HG02943 (cell line): ENCODE data around the gene FNDC3A.
"Not testable (repeated sequence)": the region's sequence is repeated elsewhere in the genome, so short reads cannot be mapped to it uniquely, and the experiment has no call there.

Experiments
- ATAC-seq: cut with Tn5 transposase; IDR thresholded peaks from one replicate; pipeline ENCODE4 v1.9.1; 2021; ENCODE audit warnings: mild to moderate bottlenecking, low read depth, moderate library complexity; ENCODE audit not compliant: unreplicated experiment

FNDC3A gene

DNA sequence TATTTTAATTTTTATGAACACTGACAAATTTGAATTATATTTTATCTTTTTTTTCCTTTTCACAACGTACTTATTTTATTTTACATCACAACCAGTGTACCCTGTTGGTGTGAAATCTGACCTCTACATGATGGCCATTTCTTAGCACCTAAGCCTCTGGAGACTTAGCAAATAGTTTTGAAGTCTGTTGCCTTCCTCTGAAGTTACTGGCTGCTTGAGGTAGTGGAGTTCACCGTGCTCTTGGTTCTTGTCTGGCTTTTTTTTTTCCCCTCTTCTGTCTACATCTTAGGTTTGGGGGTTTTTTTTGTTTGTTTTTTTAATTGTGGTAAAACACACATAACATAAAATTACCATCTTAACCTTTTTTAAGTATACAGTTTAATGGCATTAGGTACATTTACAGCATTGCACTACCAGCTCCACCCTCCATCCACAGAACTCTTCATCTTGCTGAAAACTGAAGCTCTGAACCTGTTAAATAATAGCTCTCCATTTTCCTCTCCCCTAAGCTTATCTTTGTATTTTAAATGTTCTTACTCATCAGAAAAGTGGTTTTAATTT lies 150.3 kb downstream of the FNDC3A start:
- ATAC-seq = no peak

DNA sequence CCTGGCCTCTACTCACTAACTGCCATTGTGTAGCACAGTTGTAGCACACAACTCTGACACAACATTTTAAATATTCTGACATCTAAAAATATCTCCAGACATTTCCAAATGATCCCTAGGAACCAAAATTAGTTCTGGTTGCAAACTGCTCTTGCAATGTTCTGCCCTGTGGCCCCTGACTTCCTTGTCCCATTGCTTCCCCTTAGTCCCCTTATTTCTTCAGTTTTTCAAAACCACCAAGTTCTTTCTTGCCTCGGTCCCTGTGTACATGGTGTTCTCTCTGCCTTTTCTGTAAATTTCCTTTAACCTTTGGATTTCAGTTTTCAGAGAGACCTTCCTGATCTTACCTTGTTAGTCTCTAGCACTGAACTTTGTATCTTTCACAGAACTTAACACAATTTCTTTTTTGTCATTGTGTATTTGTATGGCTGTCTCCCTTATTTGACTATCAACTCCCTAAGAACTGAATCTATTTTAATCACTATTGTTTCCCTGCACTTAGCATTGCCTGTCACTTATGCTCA lies 156.8 kb downstream of the FNDC3A start:
- ATAC-seq = no peak

DNA sequence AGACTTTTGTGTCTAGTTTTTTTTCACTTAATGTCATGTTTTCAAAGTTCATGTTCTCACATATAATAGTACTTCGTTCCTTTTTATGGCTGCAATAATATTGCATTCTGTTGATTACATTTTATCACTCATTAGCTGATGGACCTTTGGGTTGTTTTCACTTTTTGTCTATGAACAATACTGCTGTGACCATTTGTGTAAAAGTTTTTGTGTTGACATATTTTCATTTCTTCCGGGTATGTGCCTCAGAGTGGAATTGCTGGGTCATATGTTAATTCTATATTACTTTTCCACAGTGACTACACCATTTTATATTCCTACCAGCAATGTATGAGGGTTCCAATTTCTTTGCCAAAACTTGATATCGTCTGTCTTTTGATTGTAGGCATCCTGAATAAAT lies 158.6 kb downstream of the FNDC3A start:
- no peak for ATAC-seq

DNA sequence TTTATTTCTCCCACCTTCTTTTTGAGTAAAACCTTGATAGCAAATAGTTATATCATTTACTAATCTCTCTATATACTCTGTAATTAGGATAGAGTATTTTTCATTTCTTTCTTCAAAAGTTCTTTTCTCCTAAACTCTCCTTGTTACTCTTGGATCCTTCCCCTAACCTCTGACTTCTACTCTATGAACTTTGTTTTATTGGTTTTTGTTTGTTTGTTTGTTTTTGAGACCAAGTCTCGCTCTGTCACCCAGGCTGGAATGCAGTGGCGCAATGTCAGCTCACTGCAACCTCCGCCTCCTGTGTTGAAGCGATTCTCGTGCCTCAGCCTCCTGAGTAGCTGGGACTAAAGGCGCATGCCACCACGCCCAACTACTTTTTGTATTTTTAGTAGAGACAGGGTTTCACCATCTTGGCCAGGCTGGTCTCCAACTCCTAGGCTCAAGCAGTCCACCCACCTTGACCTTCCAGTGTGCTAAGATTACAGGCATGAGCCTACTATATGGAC lies 161.5 kb downstream of the FNDC3A start:
- not testable (repeated sequence) for ATAC-seq

DNA sequence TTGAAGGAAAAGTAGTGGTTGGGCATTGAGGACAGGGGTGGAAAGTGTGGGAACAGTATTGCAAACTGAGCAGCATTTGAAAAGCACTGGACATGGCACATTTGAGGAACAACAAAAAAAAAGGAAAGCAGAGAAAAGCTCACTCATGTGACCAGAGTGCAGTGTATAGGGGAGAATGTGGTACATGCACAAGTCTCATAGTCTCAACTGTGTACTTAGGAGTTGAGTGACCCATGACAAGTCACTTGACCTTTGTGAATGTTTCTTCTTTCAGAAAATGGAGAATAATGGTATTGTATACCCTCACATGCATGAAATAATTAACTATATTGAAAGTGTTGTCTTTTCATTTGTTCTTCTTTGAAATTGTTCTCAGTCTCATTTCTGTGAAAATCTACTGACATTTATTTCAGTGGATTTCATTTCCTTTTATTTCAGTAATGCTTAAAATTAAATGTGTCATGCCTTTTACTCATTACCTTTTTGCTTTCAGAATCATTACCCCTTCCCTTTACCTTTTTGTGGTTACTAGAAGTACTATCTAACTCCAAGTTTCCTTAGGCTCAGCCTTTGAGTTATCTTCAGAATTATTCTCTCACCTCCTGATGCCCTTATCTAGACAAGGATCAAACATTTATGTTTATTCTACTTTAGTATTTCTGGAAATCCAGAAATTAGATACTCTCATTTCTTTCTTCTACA lies 165.3 kb downstream of the FNDC3A start:
- no peak for ATAC-seq

DNA sequence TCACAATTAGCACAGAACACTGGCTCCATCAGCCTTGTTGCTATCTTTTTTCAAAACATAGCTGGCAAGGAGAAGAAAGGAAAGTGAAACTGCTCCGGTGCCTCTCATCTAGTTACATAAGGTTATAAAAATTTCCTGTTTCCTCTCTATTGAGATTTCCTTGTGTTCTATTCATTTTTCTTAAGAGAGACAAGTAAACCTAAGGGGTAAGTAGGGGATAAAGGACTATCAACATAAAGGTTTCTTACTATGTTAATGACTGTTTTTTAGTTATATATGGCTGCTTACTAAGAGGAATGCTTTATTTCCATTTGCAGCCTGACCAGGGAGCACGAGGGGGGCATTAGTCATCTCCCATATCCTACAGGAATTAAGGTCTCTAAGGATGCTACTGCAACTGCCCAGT lies 171.2 kb downstream of the FNDC3A start:
- ATAC-seq = no peak

DNA sequence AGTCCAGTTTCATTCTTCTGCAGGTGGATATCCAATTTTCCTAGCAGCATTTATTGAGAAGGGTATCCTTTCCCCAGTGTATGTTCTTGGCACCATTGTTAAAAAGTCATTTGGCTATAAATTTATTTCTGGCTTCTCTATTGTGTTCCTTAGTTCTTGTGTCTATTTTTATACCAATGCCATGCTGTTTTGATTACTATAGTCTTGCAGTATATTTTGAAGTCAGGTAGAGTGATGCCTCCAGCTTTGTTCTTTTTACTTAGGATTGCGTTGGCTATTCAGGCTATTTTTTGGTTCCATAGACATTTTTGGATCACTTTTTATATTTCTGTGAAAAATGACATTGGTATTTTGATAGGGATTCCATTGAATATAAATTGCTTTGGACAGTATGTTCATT lies 172.7 kb downstream of the FNDC3A start:
- ATAC-seq = no peak

DNA sequence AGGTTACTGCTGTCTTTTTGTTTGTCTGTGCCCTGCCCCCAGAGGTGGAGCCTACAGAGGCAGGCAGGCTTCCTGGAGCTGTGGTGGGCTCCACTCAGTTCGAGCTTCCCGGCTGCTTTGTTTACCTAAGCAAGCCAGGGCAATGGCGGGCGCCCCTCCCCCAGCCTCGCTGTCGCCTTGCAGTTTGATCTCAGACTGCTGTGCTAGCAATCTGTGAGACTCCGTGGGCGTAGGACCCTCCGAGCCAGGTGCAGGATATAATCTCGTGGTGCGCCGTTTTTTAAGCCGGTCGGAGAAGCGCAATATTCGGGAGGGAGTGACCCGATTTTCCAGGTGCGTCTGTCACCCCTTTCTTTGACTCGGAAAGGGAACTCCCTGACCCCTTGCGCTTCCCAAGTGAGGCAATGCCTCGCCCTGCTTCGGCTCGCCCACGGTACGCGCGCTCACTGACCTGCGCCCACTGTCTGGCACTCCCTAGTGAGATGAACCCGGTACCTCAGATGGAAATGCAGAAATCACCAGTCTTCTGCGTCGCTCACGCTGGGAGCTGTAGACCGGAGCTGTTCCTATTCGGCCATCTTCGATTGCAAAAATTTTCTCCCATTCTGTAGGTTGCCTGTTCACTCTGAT lies 182.4 kb downstream of the FNDC3A start:
- ATAC-seq = not testable (repeated sequence)

DNA sequence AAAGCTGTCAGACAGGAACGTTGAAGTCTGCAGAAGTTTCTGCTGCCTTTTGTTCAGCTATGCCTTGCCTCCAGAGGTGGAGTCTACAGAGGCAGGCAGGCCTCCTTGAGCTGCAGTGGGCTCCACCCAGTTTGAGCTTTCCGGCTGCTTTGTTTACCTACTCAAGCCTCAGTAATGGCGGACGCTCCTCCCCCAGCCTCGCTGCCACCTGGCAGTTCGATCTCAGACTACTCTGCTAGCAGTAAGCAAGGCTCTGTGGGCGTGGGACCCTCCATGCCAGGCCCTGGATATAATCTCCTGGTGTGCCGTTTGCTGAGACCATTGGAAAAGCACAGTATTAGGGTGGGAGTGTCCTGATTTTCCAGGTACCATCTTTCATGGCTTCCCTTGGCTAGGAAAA lies 187.4 kb downstream of the FNDC3A start:
- ATAC-seq = not testable (repeated sequence)

DNA sequence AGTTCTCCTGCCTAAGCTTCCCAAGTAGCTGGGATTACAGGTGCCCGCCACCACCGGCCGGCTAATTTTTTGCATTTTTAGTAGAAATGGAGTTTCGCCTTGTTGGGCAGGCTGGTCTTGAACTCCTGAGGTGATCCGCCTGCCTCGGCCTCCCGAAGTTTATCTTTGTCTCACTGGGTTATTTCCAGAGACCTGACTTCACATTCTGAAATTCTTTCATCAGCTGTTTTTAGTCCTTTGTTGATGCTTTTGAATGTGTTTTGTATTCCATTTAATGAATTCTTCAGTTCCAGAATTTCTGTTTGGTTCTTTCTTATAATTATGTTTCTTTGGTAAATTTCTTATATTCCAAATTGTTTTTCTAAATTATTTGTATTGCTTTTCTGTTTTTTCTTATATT lies 189.0 kb downstream of the FNDC3A start:
- ATAC-seq = no peak

DNA sequence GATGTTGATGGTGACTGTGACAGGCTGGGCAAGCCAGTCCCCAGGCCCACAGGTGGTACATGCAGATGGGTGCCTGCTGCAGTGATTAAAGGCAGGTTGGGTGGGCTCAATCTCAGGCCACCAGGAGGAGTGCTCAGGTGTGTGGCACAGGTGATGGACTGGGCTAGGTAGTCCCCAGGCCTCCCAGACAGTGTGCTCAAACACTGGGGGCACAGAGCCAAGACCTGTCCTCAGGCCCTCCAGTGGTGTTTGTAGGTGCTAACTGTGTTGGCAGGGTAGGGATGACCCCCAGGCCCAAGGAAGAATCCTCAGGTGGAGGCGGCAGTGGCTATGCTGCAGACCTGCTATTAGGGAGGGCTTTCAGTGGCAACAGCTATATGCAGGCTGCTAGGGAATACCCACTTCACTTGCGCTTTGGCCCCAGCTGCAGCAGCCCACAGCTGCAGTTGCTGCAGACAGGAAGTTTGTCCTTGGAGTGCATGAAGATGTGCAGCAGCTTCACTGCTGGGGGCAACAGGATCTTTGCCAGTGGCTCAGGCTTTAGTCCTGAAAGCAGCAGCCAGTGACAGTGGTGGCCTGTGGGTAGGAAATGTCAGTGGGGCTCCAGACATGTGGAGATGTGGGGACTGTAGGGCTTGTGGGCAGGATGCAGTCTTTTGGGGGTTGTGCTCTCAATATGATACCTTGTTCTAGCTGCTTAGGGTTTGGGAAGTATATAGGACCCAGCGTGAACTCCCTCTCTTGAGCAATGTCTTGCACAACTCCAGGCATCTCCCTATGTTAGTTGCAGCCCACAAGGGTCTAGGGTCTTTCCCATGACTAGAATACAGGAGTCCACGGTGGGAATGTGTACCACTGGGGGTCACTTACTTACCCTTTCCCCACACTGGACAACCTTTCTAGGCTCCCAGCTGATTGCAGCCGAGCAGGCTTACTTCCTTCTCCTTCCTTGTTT lies 190.4 kb downstream of the FNDC3A start:
- no peak for ATAC-seq

DNA sequence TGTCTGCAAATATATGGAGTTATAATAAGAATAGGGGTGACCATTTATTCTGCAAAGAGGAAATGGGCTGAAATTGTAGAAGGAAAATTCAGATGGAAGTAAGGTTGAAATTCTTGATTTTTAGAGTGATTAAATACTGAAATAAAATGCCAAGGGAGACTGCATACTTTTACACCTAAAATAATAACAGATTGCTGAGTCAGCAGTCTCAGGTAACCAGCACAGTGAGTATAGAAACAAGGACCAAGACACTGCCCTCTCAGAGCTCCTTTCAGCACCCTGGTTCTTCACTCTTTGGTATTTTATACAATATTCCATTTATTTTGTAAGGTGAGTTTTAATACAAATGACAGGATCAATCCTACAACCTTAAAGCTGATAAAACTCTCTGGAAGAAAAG lies 195.6 kb downstream of the FNDC3A start:
- no peak for ATAC-seq

DNA sequence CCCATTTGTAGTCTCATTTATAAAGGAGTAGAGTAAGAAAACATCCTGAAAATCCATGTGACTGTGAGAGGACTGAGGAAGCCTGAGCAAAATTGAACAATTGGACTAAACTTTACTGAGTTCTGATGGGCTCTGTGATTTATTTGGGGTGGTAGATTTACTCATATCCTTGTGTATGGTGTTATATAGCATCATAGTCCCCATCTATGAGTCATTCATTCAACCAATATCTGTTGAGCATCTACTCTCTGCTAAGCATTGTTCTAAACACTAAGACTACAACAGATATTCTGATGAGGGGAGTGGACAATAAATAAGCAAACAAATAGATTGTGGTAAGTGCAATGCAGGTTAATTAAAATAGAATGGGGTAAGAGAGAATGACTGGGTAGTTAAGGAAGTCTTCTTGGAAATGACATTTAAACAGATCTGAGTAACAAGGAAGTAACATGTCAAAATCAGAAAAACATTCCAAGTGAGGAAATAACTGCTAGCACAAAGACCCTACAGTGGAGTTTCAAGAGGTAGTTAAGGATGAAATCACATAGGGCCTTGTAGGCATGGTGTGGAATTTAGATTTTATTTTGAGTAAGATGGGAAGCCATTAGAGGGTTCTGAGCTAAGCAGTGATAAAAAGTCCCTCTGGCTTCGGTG lies 208.1 kb downstream of the FNDC3A start:
- ATAC-seq = no peak

DNA sequence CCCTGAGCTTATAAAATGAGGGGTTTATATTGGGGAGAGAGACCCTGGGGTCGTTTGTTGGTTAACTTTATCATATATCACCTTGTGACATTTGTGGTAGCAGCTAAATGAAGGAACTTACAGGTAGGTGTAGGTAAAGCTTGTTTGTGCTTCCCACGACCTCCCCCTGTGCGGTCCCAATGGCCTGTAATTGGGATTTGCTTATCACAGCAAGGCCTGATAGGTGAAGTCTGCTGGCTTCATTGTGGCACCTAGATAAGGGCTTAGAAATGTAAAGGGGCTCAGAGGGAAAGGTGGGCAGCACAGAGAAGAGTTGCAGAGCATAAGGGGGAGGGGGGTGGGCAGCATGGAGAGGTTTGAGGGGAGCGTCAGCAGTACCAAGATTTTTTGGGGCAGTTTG lies 208.9 kb downstream of the FNDC3A start:
- ATAC-seq = no peak

DNA sequence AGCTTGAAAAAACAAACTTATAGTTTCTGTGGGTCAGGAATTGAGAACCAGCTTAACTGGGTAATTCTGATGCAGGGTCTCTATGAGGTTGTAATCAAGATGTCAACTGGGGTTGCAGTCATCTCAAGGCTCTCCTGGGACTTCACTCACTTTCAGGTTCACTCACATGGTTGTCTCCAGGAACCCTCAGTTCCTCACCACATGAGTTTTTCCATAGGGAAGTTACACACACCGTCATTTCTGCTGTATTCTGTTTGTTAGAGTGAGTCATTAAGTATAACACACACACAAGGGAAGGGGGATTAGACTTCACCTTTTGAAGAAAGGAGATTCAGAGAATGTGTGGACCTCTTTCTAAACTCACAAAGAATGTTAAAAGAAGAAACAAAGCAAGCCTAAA lies 209.6 kb downstream of the FNDC3A start:
- no peak for ATAC-seq

DNA sequence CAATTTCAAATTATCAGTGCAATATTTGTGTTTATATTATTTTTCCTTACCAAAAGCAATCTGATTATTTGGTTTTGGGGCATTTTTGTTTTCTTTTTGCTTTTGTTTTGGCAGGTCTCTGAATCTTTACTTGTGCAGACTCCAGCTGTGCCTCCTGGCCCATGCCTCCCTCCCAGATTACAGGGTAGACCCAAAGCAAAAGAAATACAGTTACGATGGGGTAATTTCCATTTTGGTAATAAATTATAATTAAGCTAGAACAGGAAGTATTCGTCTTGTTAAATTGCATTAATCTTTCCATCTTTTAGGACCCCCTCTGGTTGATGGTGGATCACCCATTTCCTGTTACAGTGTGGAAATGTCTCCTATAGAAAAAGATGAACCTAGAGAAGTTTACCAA lies 215.2 kb downstream of the FNDC3A start:
- ATAC-seq = no peak

DNA sequence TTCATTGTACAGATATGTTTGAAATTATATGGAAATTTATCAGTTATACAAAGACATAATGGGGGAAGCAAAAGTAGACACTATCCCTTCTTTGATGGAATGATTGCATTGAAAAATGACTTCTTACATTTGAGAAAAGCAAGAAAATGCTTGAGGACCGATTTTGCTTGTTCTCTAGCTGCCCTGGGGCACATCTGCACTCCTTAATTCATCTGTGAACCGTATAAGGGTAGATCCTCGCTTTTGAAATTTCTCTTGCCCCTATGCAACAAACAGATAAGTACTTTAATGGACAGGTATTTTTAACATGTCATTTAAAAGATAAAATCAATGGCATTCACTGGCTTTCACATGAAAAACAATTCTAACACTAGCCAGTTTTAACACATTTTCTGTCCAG lies 230.9 kb downstream of the FNDC3A start:
- ATAC-seq = no peak

DNA sequence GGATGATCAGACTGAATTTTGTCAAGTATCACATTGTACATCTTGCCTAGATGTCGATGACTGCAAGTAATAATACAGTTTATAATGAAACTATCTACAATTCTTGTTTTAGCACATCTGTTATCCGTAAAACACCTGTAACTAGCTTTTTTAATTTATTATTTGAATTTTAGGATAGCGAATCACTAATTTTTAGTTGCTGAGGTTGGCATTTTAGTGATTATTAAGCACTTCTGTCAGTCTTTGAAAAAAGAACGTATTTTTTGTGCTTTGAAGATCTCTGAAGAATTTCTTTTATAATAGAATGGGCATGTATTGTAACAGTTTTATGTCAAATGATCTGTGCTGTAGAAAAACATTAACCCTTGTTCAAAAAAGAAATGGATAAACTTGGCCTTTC lies 232.9 kb downstream of the FNDC3A start:
- ATAC-seq = no peak

DNA sequence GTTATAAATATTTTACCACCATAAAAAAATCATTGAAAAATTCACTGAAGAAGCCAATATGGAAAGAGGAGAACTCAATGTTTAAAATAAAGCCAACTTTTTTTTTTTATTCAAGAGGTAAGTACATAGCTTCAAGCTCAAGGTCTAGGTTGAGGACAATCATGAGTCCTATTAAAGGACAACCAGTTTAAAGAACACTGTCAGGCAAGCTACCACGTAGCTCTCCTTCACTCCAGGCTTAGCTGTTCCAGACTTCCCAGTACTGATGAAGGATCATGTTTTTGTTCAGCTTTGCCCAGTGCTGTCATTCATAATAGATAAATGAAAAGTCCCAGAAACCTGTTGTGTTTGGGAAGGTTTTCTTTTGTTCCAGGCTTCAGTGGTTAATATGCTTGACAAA lies 234.4 kb downstream of the FNDC3A start:
- no peak for ATAC-seq

DNA sequence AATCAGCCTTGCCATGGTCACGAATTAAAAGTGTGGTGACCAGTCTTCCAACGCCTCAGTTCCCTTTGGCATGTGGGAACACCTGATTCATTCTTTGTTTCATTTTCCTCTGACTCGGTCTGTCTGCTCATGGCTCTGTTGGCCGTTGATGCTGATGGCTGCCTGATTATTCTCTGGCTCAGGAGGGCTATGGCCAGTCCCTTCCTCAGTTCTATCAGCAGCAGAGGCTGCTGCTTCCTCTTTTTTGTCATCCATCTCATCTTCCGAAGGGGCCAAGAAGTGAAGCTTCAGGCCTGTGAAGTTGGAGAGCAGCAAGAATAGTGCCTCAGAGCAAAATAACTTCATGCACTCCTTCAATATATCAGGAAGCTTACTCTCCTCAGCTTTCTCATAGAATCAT lies 235.0 kb downstream of the FNDC3A start:
- no peak for ATAC-seq
